Osteoblast (primary cell): Measurements from ENCODE around the gene CACNB2. TPM values are rescaled to one million over a fixed set of nuclear protein-coding genes. Genes with fewer than 3 reads are reported as not detected.

Source experiments
- DNase-seq: peaks from one replicate; pipeline ENCODE4 v3.0.0; 2011; ENCODE audit warnings: low spot score, mixed read lengths; ENCODE audit not compliant: insufficient read length; ENCODE audit errors: missing footprints
- H2AFZ ChIP-seq: 2 replicates; pipeline ENCODE4 v1.6.0; 2011; ENCODE audit warnings: mild to moderate bottlenecking, low read length
- H3K27ac ChIP-seq: 2 replicates; pipeline ENCODE4 v1.5.1; 2011; ENCODE audit warnings: mild to moderate bottlenecking, low read depth, low read length, moderate library complexity
- H3K27me3 ChIP-seq: 2 replicates; pipeline ENCODE4 v1.6.0; 2012; ENCODE audit warnings: mild to moderate bottlenecking, control low read depth, inconsistent platforms, low read length, moderate library complexity; ENCODE audit not compliant: insufficient read depth
- H3K36me3 ChIP-seq: 2 replicates; pipeline ENCODE4 v1.5.1; 2011; ENCODE audit warnings: mild to moderate bottlenecking, low read length, control low read depth, moderate library complexity; ENCODE audit not compliant: insufficient read depth
- H3K4me1 ChIP-seq: 2 replicates; pipeline ENCODE4 v1.5.1; 2011; ENCODE audit warnings: mild to moderate bottlenecking, low read length, control low read depth, moderate library complexity; ENCODE audit not compliant: insufficient read depth
- H3K4me2 ChIP-seq: 2 replicates; pipeline ENCODE4 v1.6.0; 2011; ENCODE audit warnings: mild to moderate bottlenecking, low read length; ENCODE audit not compliant: insufficient read depth
- H3K4me3 ChIP-seq: fragments of 200-600 bp; sonication (generic); 3 replicates; pipeline ENCODE4 v1.5.1; 2012; ENCODE audit warnings: mild to moderate bottlenecking, low read length, inconsistent platforms; ENCODE audit not compliant: insufficient read depth
- H3K79me2 ChIP-seq: 2 replicates; pipeline ENCODE4 v1.6.0; 2012; ENCODE audit warnings: mild to moderate bottlenecking, low read length, control low read depth, inconsistent platforms; ENCODE audit not compliant: insufficient read depth
- H3K9me3 ChIP-seq: 2 replicates; pipeline ENCODE4 v1.5.1; 2011; ENCODE audit warnings: low read depth, low read length, control low read depth
- H4K20me1 ChIP-seq: 2 replicates; pipeline ENCODE4 v1.6.0; 2012; ENCODE audit warnings: mild to moderate bottlenecking, low read length, control low read depth; ENCODE audit not compliant: insufficient read depth
- CTCF ChIP-seq: IDR thresholded peaks from 2 replicates; pipeline ENCODE4 v1.5.1; 2011; ENCODE audit warnings: mild to moderate bottlenecking, low read depth, low read length, moderate library complexity; ENCODE audit errors: extremely low read depth
- total RNA-seq: library from RNA; depleted of rRNA; stranded (reverse); fragments of >200 nt; gene quantifications from 2 replicates; pipeline ENCODE4 v1.2.3, GENCODE V29; 2012

The CACNB2 gene
- total RNA-seq, 1 donor = under 0.01 TPM

GRCh38 chr10:18224626-18225445 is 84.6 kb downstream of the CACNB2 start:
- peaks cover 15% of the 10 kb centered on the region for H3K4me1 ChIP-seq
- H3K79me2 ChIP-seq = no peaks in the 10 kb centered on the region
- H3K27ac ChIP-seq = no peak overlapping the region
- no peaks in the 10 kb centered on the region for H3K36me3 ChIP-seq
- no peaks in the 10 kb centered on the region for H3K27me3 ChIP-seq
- no peak overlapping the region for H3K4me3 ChIP-seq
- no peaks in the 10 kb centered on the region for H4K20me1 ChIP-seq
- no peak overlapping the region for H3K4me2 ChIP-seq
- no peaks in the 10 kb centered on the region for H3K9me3 ChIP-seq
- no peak overlapping the region for H2AFZ ChIP-seq
- DNase-seq = no peak
- TF ChIP-seq CTCF = no peak

- DNase-seq = no peak
- TF ChIP-seq CTCF = no peak
Measured at GRCh38 chr10:18226336-18226735, 86.1 kb downstream of the CACNB2 start.

GRCh38 chr10:18229826-18230225 is 89.6 kb downstream of the CACNB2 start:
- peak overlapping the region; percentile 6 for H3K27ac ChIP-seq
- H3K36me3 ChIP-seq = no peaks in the 10 kb centered on the region
- H3K4me1 ChIP-seq = peaks cover 25% of the 10 kb centered on the region
- TF ChIP-seq CTCF = no peak
- H3K27me3 ChIP-seq = no peaks in the 10 kb centered on the region
- H2AFZ ChIP-seq = no peak overlapping the region
- H3K9me3 ChIP-seq = no peaks in the 10 kb centered on the region
- peak; percentile 74 for DNase-seq
- H3K79me2 ChIP-seq = no peaks in the 10 kb centered on the region
- H4K20me1 ChIP-seq = no peaks in the 10 kb centered on the region
- no peak overlapping the region for H3K4me3 ChIP-seq
- H3K4me2 ChIP-seq = peak overlapping the region; percentile 47

More at GRCh38 chr10:18226336-18226735, 86.1 kb downstream of the CACNB2 start:
- Histone ChIP-seq H3K9me3 (no peaks in the 10 kb centered on the region), H3K4me2 (no peak overlapping the region), H3K27me3 (no peaks in the 10 kb centered on the region), H4K20me1 (no peaks in the 10 kb centered on the region), H3K79me2 (no peaks in the 10 kb centered on the region), H3K4me1 (peaks cover 27% of the 10 kb centered on the region), H3K27ac (no peak overlapping the region), H2AFZ (no peak overlapping the region), H3K4me3 (no peak overlapping the region), H3K36me3 (no peaks in the 10 kb centered on the region)

- no peak for TF ChIP-seq CTCF
- H2AFZ ChIP-seq = no peak overlapping the region
Measured at GRCh38 chr10:18230794-18231193, 90.6 kb downstream of the CACNB2 start.

More at GRCh38 chr10:18230794-18231193, 90.6 kb downstream of the CACNB2 start:
- Histone ChIP-seq H3K79me2 (no peaks in the 10 kb centered on the region), H4K20me1 (no peaks in the 10 kb centered on the region), H3K27me3 (no peaks in the 10 kb centered on the region), H3K4me3 (no peak overlapping the region), H3K9me3 (no peaks in the 10 kb centered on the region), H3K4me2 (peak overlapping the region; percentile 47), H3K36me3 (no peaks in the 10 kb centered on the region), H3K27ac (peak overlapping the region; percentile 6), H3K4me1 (peaks cover 25% of the 10 kb centered on the region)
- no peak for DNase-seq
